ENCODE measurements around the gene LMF1.

The LMF1 gene

DNA sequence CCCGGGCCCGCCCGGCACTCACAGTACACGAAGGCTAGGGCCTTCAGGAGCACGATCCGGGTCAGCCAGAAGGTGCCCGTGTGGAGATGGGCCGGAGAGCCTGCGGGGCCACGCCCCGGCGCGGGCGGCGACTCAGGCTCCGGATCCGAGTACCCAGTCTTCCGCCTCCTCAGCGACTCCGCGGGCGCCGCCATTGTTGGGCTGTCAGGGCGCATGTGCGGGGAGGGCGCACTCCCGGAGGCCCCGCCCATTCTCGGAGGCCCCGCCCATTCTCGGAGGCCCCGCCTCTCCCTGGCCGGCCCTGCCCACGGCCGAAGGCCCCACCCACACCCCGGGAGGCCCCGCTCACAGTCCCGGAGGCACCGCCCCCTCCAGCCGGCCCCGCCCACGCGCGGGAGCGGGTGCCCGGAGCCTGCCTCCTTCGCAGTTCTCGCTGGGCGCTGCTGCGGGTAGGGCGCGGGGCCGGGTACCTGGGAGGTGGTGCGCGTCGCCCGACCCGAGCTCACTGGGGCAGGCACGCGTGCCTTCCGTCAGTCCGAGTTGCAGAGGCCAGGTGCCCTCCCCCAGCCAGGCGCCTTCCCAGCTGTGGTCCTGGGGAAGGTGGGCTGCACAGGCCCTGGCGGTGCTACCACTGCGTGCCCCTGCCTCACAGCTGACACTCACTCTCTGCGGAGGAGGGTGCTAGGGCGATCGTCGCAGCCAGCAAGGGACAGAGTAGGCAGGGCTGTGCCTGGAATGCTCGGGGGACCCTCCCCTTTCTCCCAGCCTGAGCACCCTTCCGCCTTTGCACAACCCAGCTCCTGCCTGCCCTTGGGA is at the start of gene LMF1:
TSS of gene LMF1 (minus strand) at position 219 of the 816 bp plus-strand sequence. CDS start at position 215, 4 bp downstream.
- FAIRE-seq, result no peak

DNA sequence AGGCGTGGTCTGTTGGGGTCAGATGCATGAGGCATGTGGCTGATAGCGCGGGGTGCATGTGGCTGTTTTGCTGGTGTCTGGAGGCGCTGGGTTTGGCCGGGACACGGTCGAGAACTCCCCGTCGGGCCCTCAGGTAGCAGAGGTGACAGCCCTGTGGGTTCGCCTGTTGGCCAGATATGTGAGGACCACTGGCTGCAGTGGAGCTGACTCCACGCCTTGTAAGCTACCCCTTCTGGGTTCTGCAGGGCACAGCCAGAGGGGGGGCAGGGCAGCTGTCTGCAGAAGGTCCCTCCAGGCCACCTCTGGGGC is 49.3 kb upstream of the LMF1 start:
- no peak for FAIRE-seq

DNA sequence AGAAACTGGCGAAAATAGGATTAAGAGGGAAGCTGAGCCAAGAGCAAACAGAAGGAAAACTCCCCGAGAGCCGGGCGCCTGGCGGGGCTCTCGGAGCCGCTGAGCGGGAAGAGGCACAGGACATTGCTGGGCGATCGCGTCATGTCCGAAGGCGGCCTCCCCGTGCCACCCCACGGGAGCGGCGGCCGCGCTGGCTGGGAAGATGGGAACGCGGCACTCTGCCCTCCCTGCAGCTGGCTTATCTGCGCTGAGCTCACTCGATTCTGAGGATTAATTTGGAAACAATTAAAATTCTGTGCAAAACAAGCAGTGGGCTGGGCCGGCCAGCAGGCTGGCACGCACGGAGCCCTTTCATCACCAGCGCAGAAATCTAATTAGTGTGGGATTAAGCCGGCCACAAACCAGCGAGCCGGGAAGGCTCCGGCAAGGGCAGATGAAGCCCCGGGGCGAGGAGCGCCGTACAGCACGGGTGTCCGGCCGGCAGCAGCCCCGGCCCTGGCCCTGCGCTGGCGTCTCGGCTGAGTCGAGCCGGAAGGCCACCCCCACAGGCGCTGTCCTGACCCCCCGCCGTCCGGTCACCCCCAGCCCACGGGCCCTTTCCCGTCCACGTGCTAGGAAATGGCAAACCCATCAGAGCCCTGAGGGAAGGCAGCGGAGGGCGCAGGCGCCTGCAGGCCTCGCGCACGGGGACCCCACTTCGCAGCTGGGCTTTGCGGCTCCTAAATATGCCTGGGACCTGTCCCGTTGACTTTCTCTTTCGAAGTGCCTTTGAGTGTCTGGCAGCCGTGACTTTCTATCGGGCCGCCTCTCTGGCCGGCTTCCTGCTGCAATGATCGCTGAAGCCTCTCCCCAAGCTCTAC is 48.7 kb upstream of the LMF1 start:
- no peak for FAIRE-seq

DNA sequence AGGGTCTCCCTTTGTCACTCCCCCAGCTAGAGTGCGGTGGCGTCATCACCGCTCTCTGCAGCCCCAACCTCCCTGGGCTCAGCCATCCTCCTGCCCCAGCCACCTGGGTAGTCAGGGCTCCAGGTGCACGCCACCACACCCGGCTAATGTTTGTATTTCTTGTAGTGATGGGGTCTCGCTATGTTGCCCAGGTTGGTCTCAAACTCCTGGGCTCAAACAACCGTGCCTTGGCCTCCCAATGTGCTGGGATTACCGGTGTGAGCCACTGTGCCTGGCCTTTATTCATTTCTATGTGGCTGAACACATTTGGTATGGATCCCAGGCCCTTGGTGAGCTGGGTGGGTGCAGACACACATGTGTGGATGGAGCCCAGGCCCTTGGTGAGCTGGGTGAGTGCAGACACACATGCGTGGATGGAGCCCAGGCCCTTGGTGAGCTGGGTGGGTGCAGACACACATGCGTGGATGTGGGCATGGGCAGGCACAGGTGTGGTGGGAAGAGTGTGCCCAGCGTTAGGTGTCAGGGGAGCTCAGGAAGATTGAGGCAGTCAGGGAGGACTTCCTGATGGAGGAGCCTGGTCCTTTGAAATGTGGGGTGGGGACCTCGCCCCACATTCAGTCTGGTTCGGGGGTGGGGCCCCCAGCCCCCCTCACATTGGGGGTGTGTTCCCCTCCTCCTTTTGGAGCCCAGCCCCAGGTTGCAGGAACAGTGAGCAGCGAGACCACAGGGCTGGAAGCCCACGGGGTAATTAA is 47.8 kb upstream of the LMF1 start:
- no peak for FAIRE-seq

DNA sequence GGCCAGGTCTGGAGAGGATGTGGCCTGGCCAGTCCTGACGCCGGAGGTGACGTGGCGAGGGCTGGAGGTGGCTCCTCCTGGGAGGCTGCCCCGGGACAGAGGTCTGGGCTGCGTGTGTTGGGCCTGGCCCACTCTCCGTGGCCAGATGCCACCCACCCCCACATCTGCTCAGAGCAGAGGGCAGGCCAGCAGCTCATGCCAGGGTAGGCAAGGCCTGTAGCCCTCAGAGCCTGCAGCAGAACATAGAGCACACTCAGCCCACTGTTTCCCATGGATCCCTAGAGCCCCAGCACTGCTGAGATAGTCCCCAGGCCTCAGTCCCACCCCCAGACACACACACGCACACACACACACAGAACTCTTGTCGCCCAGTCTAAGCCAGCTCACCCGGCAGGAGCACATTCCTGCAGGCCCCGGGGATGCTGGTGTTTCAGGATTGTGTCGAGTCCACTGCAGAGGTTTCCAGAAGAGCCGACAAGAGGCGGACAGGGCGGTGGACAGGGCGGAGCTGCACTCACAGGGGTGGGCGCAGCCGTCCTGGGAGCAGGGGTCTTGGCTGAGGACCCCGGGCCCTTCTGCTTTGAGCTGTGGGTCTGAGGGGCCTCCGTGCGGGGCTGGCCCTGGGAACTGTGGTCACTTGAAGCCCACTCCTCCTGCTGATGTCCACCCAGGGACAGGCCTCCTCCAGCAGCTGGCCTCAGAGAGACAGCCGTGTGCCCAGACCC is 44.1 kb upstream of the LMF1 start:
- FAIRE-seq, result no peak

DNA sequence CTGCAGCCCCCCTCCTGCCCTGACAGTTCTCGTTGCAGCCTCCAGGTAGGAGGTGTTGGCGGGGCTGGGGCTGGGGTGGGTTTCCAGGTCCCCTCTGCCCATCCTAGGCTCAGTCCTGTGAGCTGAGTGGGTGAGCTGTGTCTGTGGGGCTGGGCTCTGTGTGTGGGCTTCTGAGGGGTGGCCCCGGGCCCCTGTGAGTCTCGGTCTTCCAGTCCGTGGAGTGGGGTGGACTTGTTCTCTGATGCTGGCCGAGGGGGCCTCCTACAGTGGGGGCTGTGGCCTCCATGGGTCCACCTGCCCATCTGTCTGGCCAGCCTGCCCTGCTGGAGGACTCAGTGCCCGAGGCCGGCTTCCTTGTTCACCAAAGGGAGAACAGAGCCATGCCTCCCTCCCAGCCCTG is 43.4 kb upstream of the LMF1 start:
- FAIRE-seq, result no peak

DNA sequence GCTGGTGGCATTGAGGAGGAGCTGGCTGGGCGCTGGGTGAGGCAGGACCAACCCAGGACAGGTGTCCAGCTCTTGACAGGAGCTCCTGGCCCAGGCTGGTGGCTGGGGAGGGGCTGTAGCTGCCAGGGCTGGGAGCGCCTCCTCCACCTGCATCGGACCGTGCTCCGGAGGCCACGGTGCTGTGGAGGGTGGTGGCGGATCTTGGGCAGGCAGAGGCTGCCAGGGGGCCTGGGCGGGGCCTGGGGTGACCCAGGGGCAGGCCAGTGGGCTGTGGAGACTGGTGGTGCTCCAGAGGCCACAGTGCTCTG is 42.8 kb upstream of the LMF1 start:
- FAIRE-seq, result no peak

DNA sequence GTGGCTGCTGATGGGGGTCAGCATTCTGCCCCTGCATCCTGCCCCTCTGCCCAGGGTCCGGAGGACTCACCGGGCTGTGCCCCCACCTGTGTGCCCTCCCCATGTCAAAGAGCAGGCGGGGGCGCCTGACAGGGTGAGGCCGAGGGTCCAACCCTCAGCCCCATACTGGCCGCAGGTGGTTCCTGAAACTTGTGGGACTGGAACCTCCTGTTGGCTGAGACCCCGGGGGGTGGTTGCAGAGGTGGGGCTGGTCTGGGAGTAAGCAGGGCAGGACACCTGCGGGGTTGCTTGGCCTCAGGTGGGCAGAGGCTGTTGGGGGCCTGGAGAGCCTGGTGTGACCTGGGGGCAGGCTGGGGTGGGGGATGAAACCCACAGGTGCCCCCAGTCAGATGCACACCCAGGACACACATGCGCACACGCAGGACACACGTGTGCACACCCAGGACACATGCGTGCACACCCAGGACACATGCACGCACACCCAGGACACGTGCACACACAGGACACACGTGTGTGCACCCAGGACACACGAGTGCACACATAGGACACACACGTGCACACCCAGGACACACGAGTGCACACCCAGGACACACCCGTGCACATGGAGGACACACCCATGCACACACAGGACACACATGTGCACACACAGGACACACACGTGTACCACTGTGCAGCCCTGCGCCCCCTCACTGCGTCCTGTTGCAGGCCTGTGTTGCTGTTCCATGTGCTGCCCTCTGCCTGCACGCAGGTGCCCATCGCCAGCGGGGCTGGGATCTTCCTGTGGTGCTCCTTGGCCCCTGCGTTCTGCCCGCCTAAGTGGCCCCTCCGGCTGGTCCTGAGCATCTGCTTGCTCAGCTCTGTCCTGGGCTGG is 42.2 kb upstream of the LMF1 start:
- no peak for FAIRE-seq

DNA sequence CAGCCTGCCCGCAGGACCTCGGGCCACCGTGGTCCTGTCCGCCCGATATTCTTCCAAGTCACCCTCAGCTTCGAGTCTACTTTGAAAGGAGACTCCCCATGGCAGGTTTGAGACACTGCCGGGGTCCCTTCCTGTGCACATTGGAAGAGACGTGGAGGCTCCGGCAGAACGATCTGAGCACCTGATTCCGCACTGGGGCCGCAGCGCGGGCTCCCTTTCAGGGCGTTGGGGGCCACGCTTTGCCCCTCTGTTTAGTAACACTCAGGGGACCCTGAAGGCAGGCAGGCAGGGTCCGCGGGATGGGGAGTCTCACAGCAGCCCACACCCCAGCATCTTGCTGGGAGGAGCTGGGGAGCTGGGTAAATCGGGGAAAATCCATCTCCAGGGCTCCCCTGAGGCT is 41.4 kb upstream of the LMF1 start:
- no peak for FAIRE-seq

DNA sequence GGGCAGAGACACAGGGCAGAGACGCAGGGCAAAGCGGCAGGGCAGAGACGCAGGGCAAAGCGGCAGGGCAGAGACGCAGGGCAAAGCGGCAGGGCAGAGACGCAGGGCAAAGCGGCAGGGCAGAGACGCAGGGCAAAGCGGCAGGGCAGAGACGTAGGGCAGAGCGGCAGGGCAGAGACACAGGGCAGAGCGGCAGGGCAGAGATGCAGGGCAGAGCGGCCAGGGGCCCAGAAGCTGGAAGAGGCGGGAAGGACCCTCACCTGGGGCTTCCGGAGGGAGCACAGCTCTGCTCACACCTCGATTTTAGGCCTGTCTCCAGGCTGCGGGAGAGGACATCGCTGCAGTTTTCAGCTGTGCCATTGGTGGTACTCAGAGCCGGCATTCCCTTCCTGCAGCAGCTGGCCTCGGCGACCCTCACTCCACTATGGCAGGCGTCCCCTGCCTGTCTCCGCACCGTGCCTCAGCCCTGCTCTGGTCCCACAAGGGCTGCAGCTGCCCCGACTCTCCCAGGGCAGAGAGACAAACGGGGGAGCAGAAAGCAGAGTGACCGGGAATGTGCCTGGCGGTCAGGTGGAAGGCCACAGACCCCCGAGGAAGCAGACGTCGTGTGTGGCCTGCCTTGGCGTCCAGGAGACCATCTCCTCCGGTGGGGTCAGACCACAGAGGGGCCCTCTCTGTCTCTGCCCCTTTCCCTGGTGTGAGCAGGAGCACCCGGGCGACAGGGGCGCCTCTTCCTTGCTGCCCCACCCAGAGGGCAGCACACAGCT is 40.7 kb upstream of the LMF1 start:
- no peak for FAIRE-seq

DNA sequence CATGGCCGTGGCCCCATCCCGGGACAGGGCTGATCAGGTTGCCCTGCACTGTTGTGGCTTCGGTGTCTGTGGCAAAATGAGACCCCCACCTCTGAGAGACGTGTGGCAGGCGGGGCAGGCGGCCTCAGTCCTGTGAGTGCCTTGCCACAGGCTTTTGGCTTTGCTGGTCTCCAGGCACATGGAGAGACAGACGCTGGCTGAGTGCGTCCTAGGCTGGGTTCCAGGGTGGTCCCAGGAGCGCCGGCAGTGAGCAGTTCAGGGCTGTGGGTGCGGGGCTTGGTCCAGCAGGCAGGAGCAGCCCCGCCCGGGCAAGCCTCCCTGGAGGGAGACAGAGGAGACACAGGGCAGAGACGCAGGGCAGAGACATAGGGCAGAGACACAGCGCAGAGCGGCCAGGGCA is 40.0 kb upstream of the LMF1 start:
- no peak for FAIRE-seq

DNA sequence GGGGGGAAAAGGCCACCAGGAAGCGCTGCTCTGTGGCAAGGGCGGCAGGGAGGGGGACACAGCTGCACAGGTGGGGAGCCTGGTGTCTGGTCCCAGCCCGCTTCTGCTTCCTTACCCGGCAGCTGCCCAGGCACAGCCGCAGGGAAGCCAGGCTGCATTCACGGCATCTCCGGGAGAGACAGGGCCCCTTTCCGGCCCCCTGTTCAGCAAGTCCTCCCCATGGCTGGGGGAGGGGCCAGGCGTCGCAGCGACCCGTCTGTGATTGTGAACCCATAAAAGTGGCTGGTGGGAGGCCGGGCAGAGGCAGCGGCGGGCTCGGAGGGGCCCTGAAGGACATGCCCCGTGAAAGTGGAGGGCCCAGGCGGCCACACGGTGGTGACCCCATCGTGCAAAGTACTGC is 39.5 kb upstream of the LMF1 start:
- FAIRE-seq, result no peak

DNA sequence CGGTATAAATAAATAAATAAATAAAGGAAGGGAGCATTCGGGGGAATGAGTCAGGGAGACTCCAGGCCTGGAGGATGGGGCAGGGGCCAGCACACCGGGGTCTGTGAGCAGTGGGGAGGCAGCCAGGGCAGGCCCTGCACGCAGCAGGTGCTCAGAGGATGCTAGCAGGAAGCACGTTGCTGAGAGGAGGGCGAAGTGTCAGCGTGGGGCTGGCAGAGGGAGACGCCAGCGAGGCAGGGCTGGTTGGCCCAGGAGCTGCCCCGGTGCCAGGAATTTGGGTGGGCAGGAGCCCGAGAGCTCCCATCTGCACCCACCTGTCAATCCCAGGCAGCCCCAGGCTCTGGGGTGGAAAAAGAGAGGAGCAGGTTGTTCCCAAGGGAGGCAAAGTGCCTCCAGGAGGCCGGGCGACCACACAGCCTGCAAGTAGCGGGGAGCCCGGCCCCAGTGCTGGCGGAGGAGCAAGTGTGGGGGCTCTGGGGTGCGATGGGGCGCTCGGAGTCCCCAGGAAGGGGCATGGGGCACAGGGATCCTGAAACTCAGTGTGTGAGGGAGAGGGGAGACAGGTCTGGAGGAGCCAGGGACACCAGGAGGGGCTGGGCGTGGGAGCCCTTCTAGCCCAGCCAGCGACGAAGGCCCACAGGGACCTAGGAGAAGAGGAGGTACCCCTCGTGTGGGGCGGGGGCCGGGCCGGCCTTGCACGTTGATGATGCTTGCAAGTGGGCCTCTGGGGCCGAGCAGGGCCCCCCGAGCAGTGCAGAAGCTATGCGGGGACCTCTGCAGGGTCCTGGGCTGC is 38.8 kb upstream of the LMF1 start:
- no peak for FAIRE-seq

DNA sequence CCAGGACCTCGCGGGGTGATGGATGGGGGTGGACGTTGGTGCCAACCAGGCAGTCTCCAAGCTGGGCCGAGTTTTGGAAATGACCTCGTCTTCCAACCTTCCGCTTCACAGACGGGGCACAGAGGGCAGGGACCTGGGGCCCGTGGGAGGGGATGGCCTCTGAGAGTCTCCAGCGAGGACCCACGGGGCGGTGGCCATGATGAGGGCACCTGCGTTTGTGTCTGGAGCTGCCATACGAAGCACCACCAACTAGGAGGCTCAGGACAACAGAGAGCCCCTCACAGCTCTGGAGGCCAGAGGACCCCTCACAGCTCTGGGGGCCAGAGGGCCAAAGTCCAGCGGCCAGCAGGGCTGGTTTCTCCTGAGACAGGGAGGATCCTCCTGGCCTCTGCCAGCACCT is 37.3 kb upstream of the LMF1 start:
- FAIRE-seq, result no peak

DNA sequence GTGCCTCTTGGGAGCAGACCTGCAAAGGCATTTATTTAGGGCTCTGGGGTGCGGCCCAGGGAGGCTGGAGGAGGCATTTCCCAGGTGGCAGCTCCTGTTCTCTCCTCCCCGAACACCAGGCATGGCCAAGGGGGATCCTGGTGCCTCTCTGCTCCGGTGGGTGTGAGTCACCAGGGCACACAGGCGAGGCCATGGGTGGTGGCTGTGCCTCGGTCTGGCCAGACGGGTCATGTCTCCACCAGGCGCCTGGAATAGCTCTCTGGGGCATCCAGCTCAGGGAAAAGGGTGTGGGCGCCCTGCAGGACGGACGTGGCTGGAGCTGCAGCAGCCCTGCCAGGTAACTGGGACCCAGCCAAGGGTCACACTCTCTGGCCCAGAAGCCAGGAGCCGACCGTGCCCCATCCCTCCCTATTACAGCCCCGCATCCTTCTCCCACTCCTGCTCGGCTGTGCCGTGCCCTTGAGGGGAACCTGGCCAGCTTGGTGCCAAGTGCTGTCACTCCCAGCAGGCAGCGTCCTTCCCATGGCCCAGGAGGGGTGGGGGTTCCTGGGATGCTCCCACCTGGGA is 36.6 kb upstream of the LMF1 start:
- FAIRE-seq, result no peak

DNA sequence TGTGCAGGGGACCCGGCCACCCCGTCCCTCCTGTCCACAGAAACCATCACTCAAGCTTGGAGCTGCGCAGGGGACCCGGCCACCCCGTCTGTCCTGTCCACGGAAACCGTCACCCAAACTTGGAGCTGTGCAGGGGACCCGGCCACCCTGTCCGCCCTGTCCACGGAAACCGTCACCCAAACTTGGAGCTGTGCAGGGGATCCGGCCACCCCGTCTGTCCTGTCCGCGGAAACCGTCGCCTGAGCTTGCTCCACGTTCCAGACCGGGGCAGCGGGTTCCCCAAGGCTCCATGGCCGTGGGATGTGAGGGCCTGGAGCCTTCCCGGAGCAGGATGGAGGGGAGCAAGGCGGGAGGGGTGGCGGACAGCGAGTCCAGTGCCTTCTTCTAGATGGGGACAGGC is 36.0 kb upstream of the LMF1 start:
- no peak for FAIRE-seq

DNA sequence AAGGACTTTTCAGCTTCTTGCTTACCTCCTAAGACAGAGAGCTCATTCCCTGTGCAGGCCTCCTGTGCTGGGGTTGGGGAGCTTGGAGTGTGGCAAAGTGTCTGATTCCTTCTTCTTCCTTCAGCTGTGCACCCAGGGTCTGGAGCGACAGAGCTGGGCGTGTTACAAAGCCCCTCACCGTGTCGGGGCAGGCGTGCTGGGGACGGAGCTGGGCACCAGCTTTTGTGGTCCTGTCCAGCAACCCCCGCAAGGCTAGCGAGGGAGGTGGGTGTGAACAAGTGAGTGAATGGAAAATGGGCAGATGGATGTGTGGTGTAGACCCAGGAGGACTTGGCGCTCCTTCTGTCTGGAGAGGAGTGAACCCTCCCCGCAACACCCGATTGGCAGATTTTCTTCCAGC is 34.5 kb upstream of the LMF1 start:
- no peak for FAIRE-seq

DNA sequence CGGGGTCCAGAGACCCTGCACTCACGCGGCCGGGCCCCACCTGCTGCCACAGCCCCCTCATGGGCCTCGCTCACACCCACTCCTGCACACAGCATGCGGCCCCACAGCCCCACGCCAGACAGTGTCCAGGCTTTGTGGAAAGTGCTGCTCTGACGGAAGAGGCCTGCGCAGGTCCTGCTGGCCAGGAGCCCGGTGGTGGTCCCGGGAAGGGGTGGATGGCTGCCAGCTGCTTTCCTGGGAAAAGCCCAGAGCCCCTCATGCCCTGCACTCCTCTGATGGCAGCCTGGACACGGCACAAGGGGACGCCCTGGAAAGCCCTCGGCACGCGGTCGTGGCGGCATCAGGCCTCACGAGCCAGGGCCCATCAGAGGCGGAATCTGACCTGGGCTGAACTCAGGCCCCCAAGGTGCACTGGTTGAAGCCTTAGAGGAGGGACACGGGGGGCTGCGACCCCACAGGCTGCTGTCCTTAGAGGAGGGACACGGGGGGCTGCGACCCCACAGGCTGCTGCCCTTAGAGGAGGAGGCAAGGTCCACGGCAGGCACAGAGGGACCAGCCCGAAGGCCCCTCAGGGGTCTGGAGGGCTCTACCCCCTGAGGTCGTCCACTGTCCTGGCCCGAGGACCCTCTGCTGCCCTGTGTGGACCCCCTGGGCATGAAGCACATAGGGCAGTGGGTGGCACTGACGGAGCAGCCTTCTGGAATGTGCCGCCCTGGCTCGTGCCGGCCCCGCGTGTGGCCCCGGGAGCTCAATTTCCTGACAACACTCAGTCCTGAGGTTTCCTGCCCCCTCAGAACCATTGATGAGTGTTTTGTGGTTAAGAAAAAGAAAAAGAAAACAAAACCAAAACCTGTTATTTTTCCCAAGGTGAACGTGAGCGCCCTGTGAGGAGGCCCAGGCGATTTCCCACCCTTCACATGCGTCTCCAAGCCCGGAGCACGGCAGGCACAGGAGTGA is 32.9 kb upstream of the LMF1 start:
- FAIRE-seq, result no peak
